Thyroid gland (tissue), 4 donors: ENCODE data around the gene ADAMTSL3. TPM values are rescaled to one million over a fixed set of nuclear protein-coding genes. Genes with fewer than 3 reads are reported as not detected.

Source experiments
- DNase-seq, 2 donors: peaks; one replicate each; pipeline ENCODE4 v3.0.0-alpha.2; 2019
- H3K27ac ChIP-seq, 3 donors: fragments of 200-600 bp; sonication (generic); 1 replicate in 2 of 3; 2 replicates in 1 of 3; pipeline ENCODE4 v1.5.1; 2016 to 2019; ENCODE audit warnings: mild to moderate bottlenecking in 1 of 3, moderate library complexity in 1 of 3
- H3K27me3 ChIP-seq: fragments of 200-600 bp; sonication (generic); one replicate; pipeline ENCODE4 v1.5.1; 2019
- H3K36me3 ChIP-seq, 2 donors: fragments of 200-600 bp; sonication (generic); one replicate each; pipeline ENCODE4 v1.5.1; 2016 to 2019
- H3K4me1 ChIP-seq, 2 donors: fragments of 200-600 bp; sonication (generic); one replicate each; pipeline ENCODE4 v1.5.1; 2017 to 2019
- H3K4me3 ChIP-seq, 3 donors: fragments of 200-600 bp; sonication (generic); replicated peaks in 1 of 3; 1 replicate in 2 of 3; 2 replicates in 1 of 3; pipeline ENCODE4 v1.5.1; 2016; ENCODE audit warnings: mild to moderate bottlenecking in 1 of 3
- H3K9me3 ChIP-seq: fragments of 200-600 bp; sonication (generic); one replicate; pipeline ENCODE4 v1.5.1; 2017
- POLR2A ChIP-seq, 2 donors: fragments of 450-650 bp; IDR thresholded peaks; one replicate each; pipeline ENCODE4 v1.6.1; 2017; ENCODE audit warnings: antibody characterized with exemption in 2 of 2, mild to moderate bottlenecking in 2 of 2, moderate library complexity in 1 of 2
- WGBS, 2 donors: methylation state at CpG; one replicate each; pipeline ENCODE4 v1.1.5; 2017; 5-methylcytosine and 5-hydroxymethylcytosine counted together
- intact Hi-C: fragments of 100-400 bp; cut with DNase I; formaldehyde crosslinking; loops from one replicate; pipeline ENCODE4 v1.15.1; 2023
- total RNA-seq, 4 donors: library from RNA; depleted of rRNA; stranded (reverse); fragments of >200 nt; gene quantifications; one replicate each; pipeline ENCODE4 v1.2.3, GENCODE V29; 2016
- TF ChIP-seq, protein P1 (sequence below), 6 experiments: fragments of 200-600 bp in 3 of 6; fragments of 450-650 bp in 3 of 6; sonication (generic) in 3 of 6; IDR thresholded peaks; one replicate each; pipeline ENCODE4 v1.5.1; 2016 to 2019; ENCODE audit warnings: antibody characterized with exemption in 6 of 6, mild to moderate bottlenecking in 2 of 6, inconsistent platforms in 1 of 6, moderate library complexity in 1 of 6

The ADAMTSL3 gene
- total RNA-seq, 4 donors from 2014 or later = 5.5 to 14.8 (median 6.5) TPM

DNA sequence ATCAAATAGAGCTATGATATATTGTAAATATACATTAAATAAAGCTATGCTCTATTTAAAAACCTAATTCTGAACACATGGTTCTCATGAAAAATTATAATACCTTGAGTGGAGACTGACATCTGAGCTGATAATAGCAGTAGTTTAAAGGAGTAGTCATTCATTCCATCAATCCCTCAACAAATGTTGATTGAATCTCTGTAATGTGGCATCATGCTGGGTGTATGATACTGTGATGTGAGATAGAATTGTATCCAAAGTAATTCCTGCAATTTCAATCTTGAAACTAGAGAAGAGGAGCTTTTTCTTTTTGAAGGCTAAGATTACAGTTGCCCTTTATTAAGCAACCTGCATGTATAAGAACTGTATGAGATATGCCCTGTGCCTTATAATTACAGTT, 63.1 kb downstream of the ADAMTSL3 start:
- DNase-seq = no peak
- intact Hi-C loops = no loop called here

DNA sequence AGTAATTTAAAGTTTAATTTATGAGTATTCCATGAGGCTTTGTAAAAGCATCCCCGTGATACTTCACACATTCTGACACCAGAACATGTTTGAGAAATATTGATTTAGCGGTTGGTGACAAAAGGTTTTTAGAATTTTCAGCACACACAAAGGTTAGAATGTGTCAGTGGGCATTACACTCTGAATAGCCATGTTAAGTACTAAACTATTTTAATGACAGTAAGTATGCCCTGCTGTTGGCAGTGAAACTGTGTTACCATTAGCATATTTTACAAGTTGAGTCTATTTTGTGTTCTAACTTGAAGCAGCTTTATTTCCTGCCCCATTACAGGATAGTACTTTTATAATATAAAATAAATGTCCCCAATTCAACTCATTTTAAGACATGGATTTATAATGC, 66.5 kb downstream of the ADAMTSL3 start:
- no peak overlapping the region for H3K27ac ChIP-seq
- TF ChIP-seq, protein P1, sequence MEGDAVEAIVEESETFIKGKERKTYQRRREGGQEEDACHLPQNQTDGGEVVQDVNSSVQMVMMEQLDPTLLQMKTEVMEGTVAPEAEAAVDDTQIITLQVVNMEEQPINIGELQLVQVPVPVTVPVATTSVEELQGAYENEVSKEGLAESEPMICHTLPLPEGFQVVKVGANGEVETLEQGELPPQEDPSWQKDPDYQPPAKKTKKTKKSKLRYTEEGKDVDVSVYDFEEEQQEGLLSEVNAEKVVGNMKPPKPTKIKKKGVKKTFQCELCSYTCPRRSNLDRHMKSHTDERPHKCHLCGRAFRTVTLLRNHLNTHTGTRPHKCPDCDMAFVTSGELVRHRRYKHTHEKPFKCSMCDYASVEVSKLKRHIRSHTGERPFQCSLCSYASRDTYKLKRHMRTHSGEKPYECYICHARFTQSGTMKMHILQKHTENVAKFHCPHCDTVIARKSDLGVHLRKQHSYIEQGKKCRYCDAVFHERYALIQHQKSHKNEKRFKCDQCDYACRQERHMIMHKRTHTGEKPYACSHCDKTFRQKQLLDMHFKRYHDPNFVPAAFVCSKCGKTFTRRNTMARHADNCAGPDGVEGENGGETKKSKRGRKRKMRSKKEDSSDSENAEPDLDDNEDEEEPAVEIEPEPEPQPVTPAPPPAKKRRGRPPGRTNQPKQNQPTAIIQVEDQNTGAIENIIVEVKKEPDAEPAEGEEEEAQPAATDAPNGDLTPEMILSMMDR (IDR thresholded peaks at IDR 0.05) = no peak
- no peak for TF ChIP-seq POLR2A (IDR thresholded peaks at IDR 0.05)
- H3K27me3 ChIP-seq = no peaks in the 10 kb centered on the region
- no peak overlapping the region for H3K4me3 ChIP-seq
- no peak for DNase-seq
- intact Hi-C loops = no loop called here
- H3K9me3 ChIP-seq = no peaks in the 10 kb centered on the region
- H3K36me3 ChIP-seq = no peaks in the 10 kb centered on the region
- WGBS, 2 donors = 97 to 98% methylated on average over 2 of the region's 2 CpGs
- no peaks in the 10 kb centered on the region for H3K4me1 ChIP-seq

More for the DNA sequence above, 63.1 kb downstream of the ADAMTSL3 start:
- Histone ChIP-seq H3K36me3 (no peaks in the 10 kb centered on the region), H3K9me3 (no peaks in the 10 kb centered on the region), H3K4me1 (no peaks in the 10 kb centered on the region), H3K4me3 (no peak overlapping the region), H3K27me3 (no peaks in the 10 kb centered on the region), H3K27ac (no peak overlapping the region)
- TF ChIP-seq POLR2A (IDR thresholded peaks at IDR 0.05) = no peak
- TF ChIP-seq, protein P1 (IDR thresholded peaks at IDR 0.05) = no peak

DNA sequence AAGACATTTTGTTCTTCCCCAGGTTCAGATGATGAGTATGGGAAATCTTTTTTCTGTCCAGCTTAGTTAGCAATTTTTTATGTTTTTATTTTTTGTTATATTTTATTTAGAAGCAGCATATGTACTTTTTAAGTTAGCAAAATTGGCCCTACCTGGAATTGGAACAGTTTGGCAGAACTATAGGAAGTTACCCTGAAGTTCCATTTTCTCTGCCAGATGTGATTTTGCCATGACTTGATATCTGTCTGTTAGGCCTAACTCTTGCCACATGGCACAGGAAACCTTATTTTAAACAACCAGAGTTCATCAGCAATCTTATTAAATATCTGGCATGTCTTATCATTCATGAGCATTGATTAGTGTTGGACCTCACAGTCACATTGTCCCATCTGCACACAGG, 67.1 kb downstream of the ADAMTSL3 start:
- Histone ChIP-seq H3K9me3 (no peaks in the 10 kb centered on the region), H3K36me3 (no peaks in the 10 kb centered on the region), H3K4me1 (no peaks in the 10 kb centered on the region), H3K4me3 (no peak overlapping the region), H3K27me3 (no peaks in the 10 kb centered on the region), H3K27ac (no peak overlapping the region)
- DNase-seq = no peak
- intact Hi-C loops = no loop called here
- TF ChIP-seq POLR2A (IDR thresholded peaks at IDR 0.05) = no peak
- TF ChIP-seq, protein P1 (IDR thresholded peaks at IDR 0.05) = no peak

DNA sequence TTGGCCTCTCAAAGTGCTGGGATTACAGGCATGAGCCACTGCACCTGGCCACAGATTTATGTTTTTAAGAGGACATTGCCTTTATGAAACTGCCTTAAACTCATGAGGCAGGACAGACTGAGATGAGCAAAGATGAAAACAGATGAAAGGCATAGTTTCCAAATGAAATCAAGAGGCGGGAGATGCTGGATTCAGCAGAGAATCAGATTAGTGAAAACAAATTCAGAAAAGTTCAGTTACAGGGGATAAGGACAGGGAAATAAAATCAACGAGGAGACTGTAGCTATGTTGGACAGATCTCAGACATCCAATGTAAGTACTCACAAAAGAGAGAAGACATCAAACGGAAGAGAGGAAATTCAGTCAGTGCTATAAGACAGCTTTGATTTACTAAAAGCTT, 68.1 kb downstream of the ADAMTSL3 start:
- TF ChIP-seq POLR2A (IDR thresholded peaks at IDR 0.05) = no peak
- TF ChIP-seq, protein P1 (IDR thresholded peaks at IDR 0.05) = no peak
- Histone ChIP-seq H3K27me3 (no peaks in the 10 kb centered on the region), H3K4me3 (no peak overlapping the region), H3K36me3 (no peaks in the 10 kb centered on the region), H3K4me1 (no peaks in the 10 kb centered on the region), H3K9me3 (no peaks in the 10 kb centered on the region), H3K27ac (no peak overlapping the region)
- intact Hi-C loops = no loop called here
- DNase-seq = no peak
- WGBS, 2 donors = 79 to 85% methylated on average over 3 of the region's 3 CpGs

DNA sequence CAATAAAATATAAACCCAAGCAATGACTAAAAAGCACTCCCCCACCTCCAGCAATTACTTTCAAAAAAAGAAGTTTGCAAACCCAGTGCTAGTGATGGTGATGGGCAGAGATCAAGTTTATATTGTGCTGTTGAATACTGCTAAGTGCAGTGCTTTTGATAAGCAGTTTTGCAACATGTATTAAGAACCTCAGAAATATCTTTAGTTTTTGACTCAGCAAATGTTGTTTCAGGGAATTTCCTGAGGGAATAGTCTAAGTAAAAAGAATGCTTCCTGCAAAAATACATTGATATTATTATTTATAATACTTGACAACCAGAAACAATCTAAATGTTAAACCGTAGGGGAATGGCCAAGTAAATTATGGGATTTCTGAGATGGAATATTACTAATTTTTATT, 69.3 kb downstream of the ADAMTSL3 start:
- Histone ChIP-seq H3K27me3 (no peaks in the 10 kb centered on the region), H3K36me3 (no peaks in the 10 kb centered on the region), H3K4me3 (no peak overlapping the region), H3K4me1 (no peaks in the 10 kb centered on the region), H3K27ac (no peak overlapping the region), H3K9me3 (no peaks in the 10 kb centered on the region)
- no peak for TF ChIP-seq POLR2A (IDR thresholded peaks at IDR 0.05)
- intact Hi-C loops = no loop called here
- DNase-seq = no peak
- 63% methylated on average over 1 of the region's 1 CpG for WGBS, 2 donors

DNA sequence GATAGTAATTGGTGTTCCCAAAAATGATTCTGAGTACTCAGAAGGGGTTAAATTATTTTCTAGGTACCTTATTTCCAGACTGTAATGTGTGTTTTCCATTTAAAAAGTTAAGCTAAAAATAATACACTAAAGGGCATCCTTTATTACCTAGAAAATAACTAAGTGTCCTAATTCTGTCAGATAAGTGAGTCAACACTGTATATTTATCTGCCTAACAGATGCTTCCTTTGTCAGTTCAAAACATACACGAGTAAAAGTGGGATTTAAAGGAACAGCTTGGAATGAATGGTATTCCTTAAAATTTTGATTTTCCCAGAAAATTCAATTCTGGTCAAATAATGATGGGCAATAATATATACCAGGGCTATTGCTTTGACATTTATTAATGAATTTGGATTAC, 78.3 kb downstream of the ADAMTSL3 start:
- no peak overlapping the region for H3K4me3 ChIP-seq
- H3K36me3 ChIP-seq = no peaks in the 10 kb centered on the region
- no peaks in the 10 kb centered on the region for H3K27me3 ChIP-seq
- H3K4me1 ChIP-seq = no peaks in the 10 kb centered on the region
- no peak overlapping the region for H3K27ac ChIP-seq
- intact Hi-C loops = no loop called here
- no peaks in the 10 kb centered on the region for H3K9me3 ChIP-seq
- DNase-seq = no peak
- 41 to 46% methylated on average over 1 of the region's 1 CpG for WGBS, 2 donors
- TF ChIP-seq POLR2A (IDR thresholded peaks at IDR 0.05) = no peak
- TF ChIP-seq, protein P1 (IDR thresholded peaks at IDR 0.05) = no peak
